Putamen (tissue), 1 donor: ENCODE data around the gene AGAP1.

ENCODE experiments used
- DNase-seq: peaks from one replicate; pipeline ENCODE4 v3.0.0-alpha.2; 2016; ENCODE audit warnings: low spot score

Gene AGAP1

GRCh38 chr2:235638541-235639427, 144.9 kb downstream of the AGAP1 start:
- DNase-seq: peak; percentile 90

- DNase-seq: peak; percentile 95
Observed at GRCh38 chr2:235639428-235639773, 145.6 kb downstream of the AGAP1 start.

- no peak for DNase-seq
Observed at GRCh38 chr2:235639885-235640284, 146.0 kb downstream of the AGAP1 start.

DNA sequence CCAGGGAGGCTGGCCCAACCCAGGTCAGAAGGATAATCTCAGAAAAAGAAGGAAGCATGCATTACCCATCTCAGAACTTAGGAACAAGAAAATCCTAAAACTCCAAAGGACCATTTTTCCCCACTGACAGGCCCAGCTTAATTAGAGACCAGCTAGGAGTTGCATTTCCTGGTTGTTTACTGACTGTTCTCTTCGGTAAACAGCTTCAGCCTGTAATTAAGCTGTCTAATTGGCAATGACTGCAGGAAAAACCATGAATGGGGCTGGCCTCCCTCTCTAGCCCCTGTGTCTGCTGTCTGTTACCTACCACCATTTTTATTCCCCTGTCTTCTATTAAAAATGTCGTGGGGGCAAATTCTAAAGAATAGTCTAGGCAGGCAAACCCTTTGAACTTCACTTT, 146.5 kb downstream of the AGAP1 start:
- DNase-seq: no peak

DNA sequence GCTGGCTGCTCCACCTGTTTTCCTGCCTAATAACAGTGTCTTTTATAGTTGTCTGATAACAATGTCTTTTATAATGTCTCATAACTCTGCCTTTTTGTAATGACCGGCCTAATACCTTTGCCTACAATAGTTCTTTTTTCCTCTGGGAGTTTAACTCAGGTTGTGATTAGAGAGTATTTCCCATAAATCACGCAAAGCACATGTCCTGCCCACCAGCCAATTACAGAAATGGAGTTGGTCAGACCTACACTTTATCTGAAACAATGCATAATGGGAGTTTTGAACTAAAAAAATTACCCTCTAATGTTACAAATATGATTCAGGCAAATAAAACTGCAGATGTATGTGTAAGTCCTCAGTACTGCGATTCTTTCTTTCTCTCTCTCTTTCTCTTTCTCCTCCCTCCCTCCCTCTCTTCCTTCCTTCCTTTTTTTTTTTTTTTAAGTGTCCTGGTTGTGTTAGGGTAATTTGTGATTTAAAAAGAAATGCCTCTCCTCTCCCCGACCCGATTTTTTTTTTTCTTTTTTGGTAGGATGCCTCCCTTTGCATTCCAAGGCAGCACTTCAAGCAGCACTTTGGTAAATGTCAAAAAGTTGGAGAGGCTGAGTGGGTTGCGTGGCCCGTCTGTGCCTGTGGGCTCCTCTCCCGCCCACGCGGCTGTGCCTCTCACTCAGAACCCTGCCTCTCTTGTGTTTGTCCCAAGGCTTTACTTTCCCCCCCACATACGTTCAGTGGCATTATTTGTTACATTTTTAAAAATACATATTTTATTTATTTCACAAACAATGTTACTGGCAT, 147.3 kb downstream of the AGAP1 start:
- DNase-seq: no peak

DNA sequence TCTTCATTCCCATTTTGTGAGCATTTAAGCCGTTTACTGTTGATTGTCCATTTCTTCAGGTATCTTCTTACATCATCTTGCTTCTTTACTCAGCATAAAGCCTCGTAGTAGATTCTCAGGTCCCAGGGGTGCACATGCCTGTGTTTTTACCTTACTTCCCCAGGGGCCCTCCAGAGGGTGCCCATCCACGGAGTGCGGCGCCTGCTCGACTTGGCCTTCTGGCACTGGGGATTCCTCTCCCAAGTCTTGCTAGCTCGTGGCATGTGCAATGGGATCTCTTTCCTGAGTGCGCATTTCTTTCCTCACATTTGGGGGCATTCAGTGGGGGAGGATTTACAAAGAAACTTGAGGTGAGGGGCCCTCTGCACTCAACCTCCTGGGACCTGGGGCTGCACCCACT, 148.1 kb downstream of the AGAP1 start:
- DNase-seq: no peak

GRCh38 chr2:235642446-235643098, 148.7 kb downstream of the AGAP1 start:
- no peak for DNase-seq

- no peak for DNase-seq
Observed at GRCh38 chr2:235643680-235644511, 150.1 kb downstream of the AGAP1 start.

- no peak for DNase-seq
Observed at GRCh38 chr2:235647264-235647663, 153.4 kb downstream of the AGAP1 start.

GRCh38 chr2:235647877-235648276, 154.0 kb downstream of the AGAP1 start:
- no peak for DNase-seq

DNA sequence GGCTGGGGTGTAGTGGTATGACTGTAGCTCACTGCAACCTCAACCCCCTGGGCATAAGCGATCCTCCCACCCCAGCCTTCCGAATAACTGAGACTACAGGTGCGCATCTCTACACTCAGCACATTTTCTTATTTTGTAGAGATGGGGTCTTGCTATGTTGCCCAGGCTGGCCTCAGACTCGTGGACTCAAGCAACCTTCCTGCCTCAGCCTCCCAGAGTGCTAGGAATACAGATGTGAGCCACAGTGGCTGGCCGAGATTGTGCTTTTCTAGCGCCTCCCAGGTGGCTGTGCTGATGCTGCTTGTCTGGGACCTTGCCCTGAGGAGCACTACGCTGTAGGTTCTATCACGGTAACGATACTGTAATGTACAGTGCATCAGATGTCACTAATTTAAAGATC, 155.6 kb downstream of the AGAP1 start:
- DNase-seq: no peak

DNA sequence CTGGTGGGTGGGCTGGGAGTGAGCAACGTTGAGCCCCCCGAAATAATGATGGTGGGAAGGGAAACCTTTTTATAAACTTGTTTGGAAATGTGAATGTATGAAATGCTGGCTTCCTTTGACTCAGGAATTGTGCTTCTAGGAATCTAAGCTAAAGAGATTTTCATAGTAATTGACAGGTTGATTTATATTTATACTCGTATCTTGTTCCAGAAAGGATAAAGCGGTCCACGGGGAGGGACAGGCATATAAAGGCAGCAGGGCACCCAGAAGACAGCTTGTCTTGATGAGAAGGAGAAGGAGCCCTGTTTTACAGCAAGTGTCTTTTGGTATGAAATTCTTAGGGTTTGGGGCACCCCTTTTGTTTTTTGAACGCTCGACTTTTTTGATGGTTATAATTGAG, 157.8 kb downstream of the AGAP1 start:
- no peak for DNase-seq

DNA sequence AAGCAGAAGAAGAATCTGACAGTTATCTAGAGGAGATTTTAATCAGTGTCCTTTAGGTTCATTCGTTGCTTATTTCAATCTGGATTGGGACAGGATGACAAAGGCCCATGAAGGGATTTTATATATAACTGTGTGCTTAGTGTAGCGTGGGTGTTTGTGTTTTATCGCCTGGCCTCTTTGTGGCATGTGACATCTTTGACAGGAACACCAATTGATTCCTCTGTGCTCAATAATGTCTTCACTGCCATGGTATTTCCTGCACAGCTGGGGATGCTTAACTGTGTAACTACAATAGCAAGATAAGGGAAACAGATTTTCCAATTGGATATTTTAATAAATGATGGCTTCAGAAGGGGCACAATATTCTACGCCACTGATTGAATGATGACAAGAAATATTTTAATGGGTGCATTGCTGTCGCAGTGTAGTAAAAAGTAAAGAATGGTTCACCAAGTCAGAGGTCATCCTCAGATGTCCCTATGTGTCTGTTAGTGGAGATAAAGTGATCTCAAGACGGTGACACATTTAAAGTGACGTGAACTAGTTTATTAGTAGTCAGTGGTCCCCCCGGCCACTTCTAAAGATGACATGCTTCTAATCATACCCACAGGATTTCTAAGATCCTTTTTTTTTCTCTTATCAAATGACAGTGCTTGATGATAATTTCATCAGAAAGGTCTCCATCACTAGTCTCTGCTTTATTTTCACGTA, 160.4 kb downstream of the AGAP1 start:
- no peak for DNase-seq

DNA sequence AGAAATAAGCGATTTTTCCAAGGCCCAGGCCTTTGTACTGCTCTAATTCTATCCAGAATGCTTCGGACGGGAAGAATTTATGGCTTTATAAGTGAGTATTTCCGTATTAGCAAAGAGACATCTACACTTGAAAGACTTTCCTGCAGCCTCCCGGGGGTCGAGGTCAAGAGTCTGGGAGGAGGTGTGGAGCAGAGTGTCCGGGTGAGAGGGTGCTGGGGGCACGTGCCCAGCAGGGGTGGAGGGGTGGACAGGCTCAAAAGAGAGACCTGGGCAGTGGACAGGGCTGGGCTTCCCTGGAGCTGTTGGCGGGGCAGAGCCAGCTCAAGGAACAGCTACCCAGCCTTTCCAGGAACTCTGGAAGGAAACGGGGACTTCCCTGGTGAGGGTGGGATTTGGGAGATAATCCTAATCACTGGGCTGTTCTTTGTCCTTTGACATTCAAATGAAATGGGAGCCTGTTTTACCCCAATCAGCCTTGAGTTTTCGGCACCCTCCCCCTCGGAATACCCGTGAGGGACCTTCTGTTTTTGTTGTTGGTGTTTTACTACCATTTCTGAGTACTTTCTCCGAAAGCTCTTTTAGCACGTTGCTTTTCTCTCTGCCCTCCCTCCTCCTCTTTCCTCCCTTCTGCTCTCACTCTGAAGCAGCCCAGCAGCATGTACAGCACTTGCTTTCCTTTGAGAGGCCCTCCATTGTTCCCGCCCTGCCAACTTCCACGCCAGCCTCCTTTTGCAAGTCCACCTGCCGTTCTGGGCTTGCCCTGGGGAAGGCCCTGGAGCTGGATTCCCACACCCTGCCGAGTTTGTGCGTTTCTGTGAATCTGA, 164.7 kb downstream of the AGAP1 start:
- no peak for DNase-seq

GRCh38 chr2:235659767-235660322, 166.0 kb downstream of the AGAP1 start:
- no peak for DNase-seq

GRCh38 chr2:235660484-235661082, 166.7 kb downstream of the AGAP1 start:
- DNase-seq: no peak

- no peak for DNase-seq
Observed at GRCh38 chr2:235661167-235661937, 167.5 kb downstream of the AGAP1 start.

- no peak for DNase-seq
Observed at GRCh38 chr2:235661952-235662351, 168.1 kb downstream of the AGAP1 start.

DNA sequence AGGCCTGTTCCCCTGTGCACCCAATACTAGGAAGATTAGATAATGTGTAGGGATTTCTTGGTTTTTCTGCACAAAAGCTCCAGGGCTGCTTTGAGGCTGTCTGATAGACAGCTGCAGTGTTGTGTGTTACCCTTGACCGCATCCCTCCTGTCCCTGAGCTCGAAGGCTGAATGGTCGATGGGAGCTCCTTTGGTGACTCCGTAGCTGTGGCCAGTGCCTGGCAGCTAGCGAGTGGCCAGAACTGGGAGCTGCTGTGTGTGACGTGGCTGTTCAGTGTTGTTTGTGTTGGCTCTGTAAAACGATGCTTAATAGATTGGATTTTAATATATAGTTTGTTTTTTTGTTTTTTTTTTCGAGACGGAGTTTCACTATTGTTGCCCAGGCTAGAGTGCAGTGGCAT, 170.0 kb downstream of the AGAP1 start:
- DNase-seq: no peak
